ENCODE measurements around the gene ARMCX1.

- TF ChIP-seq CTCF (IDR thresholded peaks at IDR 0.05; ENCODE audit: extremely low read depth in 1 of 2, insufficient read depth in 1 of 2, low read depth in 1 of 2, low read length in 2 of 2): no peak
- TF ChIP-seq POLR2A (IDR thresholded peaks at IDR 0.05; ENCODE audit: low read depth, low read length): no peak
Observed at GRCh38 chrX:101507372-101507771, 43.0 kb upstream of the ARMCX1 start.
